Fibroblast of peridontal ligament (primary cell): Measurements from ENCODE around the gene SDK1.
A peak's percentile ranks its signal among the peaks of the same experiment; 100 is the strongest.

Experiments
- DNase-seq: peaks from one replicate; pipeline ENCODE4 v3.0.0-alpha.2; 2010; ENCODE audit errors: extremely low read depth

The SDK1 gene

GRCh38 chr7:3787717-3788264, 486.7 kb downstream of the SDK1 start:
- no peak for DNase-seq

DNA sequence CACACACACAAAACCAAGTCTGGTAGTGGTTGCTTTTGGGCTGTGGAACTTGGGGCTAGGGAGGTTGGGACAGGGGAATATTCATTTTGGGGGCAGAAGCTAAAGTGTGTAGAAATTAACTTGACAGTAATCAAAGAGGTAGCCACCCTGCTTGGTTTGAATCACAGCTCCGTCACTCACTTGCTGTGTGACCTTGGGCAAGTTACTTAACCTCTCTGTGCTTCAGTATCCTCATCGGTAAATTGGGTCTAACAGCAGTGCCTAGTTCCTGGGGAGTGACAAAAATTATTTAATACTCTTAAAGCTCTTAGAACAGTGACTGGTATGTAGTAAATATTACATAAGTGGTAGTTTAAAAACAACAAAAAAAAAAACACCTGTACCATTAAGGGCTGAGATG, 489.8 kb downstream of the SDK1 start:
- no peak for DNase-seq

DNA sequence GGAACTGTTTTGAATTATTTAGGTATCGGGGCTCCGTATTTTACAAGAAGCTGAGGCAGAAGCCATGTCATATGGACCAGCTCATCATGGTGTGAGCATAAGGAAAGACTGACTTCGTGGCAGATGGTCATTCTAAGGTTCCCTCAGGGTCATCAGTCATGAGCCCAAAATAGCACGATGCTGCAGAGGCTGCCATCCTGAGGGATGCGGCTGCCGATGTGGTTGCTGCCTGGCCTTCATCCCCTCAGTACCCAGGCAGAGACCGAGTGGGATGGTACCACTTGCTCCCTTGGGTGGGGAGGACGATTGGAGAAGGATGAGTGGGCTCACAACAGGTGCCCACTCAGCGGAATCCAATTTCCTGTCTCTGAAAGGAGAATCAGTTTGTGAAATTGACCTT, 490.3 kb downstream of the SDK1 start:
- no peak for DNase-seq

- DNase-seq, result no peak
Observed at GRCh38 chr7:3795141-3795540, 494.1 kb downstream of the SDK1 start.

GRCh38 chr7:3795781-3796180, 494.7 kb downstream of the SDK1 start:
- no peak for DNase-seq

DNA sequence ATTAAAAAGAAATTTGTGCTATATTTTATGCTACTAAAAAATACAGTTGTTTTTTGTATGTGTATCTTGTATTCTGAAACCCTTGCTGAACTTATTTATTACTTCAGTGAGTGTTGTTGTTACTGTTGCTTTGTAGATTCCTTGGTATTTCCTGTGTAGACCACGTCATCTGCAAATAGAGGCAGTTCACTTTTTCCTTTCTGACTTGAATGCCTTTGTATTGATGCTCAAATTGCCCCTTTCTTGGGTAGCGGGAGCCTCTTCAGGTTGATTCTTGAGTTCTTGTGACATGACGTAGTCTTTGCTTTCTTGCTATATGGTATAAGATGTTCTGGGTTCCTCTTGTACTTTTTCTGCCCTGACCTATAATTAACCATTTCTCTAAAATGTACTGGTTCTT, 504.1 kb downstream of the SDK1 start:
- DNase-seq, result no peak

DNA sequence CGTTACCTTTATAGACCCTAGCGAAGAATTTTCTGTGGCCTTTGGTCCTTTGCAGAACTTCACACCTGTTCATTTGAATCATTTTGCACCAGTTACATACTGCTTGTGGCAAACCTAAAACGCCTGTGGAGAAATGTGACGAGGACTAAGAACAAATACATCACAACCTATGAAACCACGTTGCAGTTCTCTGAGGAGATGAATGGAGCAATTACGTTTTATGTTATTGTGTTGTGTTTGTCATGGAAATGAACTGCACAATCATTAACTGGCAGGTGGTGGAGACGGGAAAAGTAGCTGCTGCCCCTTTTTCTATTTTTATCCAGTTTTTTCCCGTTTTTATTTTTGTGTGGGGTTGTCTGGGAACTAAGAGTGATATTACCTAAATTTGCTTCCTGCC, 505.5 kb downstream of the SDK1 start:
- DNase-seq, result no peak

GRCh38 chr7:3807824-3808223, 506.8 kb downstream of the SDK1 start:
- DNase-seq, result no peak

- DNase-seq, result no peak
Observed at GRCh38 chr7:3821488-3821887, 520.4 kb downstream of the SDK1 start.

GRCh38 chr7:3825491-3825890, 524.4 kb downstream of the SDK1 start:
- no peak for DNase-seq

GRCh38 chr7:3832199-3832598, 531.1 kb downstream of the SDK1 start:
- DNase-seq, result no peak

DNA sequence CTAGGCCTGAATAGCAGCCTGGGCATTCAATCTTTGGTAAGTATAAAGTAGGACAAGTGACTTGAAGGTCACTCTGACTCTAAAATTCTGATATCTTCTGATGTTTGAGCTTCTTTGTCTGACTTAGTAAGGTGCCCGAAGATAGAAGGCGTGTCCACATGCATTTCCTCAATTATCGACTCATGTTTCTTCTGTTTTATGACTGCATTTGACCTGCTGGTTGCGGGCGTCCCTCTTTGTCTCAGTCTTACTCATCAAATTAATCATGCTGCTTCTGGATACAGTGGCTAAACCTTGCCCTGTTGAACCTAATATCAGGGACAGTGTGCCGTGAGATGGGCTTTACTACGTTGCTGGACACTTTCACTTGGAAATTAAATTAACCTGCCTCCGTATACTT, 534.1 kb downstream of the SDK1 start:
- DNase-seq, result no peak

DNA sequence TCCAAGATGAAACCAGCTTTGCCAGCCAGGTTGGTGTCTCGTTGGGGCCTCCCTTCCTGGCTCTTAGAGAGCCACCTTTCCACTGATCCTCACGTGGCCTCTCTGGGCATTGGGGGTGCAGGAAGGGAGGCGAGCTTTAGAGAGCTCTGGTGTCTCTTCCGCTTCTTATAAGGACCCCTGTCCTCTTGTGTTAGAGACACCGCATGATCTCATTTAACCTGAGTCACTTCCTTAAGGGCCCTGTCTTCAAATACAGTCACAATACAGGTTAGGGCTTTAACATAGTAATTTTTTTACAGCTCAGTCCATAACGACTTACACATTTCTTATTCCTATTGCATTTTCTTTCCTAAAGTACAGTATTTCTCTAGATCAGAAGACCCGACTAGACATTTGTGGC, 535.8 kb downstream of the SDK1 start:
- DNase-seq, result no peak

DNA sequence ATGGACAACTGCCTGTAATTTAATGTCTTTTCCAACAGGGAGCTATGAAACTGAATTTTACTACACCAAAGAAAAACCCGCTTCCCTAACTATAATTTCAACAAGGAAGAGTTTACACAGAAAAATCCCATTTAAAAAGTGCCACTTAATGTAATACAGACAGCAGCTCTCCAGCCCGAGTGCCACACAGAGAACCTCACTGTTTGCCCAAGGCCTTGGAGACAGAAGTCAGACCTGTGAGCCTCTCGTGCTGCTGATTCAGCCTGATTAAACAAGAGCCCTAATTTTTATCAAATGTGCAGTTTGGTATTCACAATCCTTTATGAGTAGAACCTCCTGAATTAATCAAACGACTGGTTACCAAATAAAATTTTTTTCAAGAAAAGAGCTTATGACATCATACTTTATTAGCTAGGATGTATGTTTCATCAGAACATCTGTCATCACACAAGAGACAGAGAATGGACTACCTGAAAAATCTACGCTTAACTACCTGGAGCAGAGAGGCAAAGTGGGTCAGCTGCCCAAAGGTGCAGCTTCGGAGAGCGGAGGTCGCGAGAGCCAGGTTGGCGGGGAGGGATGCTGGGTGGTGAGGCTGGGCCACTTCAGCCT, 543.6 kb downstream of the SDK1 start:
- no peak for DNase-seq

DNA sequence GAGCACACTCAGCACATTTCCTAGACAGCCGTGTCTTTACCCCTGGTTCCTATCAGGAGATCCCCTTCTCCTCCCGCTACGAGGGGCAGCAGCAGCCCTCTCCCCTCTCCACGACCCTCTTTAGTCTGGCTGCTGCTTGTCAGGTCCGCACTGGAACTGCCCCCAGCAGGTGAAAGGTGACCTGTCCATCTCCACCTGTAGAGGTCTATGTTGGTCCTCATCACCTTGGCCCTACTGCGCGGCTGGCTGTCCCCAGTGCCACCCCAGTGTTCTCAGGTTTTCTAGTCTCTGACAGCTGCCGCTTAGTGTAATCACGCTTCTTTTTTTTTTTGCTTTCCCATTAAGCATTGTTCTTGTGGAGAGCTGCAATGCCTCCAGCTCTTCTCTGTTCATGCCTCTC, 545.7 kb downstream of the SDK1 start:
- no peak for DNase-seq

- DNase-seq, result no peak
Observed at GRCh38 chr7:3847336-3847735, 546.3 kb downstream of the SDK1 start.

DNA sequence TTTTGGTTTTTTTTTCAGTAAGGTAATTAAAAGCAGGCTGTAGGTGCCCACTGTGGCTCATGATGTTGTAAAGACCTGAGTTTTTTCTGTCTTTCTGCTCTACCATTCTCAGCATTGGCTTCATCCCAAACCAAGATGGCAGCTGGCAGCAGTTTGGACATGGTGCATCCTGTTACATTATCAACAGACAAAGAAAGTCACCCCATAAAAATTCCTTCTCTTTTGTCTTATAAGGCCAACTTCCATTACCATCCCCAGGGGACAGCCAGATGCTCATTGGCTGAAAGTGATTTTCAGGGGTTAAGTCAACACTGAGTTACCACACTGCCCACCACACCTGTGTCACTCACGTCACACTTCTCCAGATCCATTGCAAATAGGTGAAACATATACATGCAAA, 558.4 kb downstream of the SDK1 start:
- no peak for DNase-seq

DNA sequence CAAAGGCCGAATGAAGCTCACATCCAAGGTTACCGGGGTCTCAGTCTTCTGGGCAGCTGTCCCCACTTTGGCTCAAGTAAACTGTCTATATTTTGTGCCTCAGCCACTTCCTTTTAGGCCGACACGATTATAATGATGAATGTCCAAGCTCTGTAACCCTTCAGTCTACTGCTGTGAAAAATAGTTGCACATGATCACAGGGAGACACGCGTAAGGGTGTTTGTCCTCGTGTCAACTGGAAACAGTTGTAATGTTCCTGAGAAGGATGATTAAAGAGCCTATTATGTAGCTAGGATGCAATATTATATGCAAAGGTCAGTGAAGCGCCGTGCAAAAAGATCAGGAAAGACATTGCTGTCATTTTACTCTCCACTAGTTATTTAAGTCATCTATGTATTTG, 559.9 kb downstream of the SDK1 start:
- no peak for DNase-seq

GRCh38 chr7:3861386-3861785, 560.3 kb downstream of the SDK1 start:
- no peak for DNase-seq

GRCh38 chr7:3861941-3862340, 560.9 kb downstream of the SDK1 start:
- peak; percentile 12 for DNase-seq

- DNase-seq, result no peak
Observed at GRCh38 chr7:3862774-3863173, 561.7 kb downstream of the SDK1 start.

DNA sequence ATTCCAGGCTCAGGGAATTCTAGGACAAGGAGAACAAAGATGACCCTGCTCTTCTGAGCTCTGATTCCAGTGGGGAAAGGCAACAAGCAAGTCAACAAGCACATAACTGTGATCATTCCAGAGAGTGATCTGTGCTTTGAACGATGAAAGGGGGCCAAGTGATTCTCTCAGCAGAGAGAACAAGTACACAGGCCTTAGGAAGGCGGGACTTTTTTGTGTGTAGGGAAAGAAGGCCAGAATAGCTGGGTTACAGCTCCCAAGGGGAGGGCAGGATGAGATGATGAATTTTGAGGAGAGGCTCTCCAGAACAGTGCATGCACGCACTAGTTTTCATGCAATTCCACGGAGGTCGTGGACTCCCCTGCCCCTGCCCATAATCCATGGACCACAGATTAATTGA, 565.2 kb downstream of the SDK1 start:
- DNase-seq, result no peak

- no peak for DNase-seq
Observed at GRCh38 chr7:3867863-3868262, 566.8 kb downstream of the SDK1 start.

GRCh38 chr7:3879355-3880075, 578.5 kb downstream of the SDK1 start:
- no peak for DNase-seq
